ENCODE data around the gene MAP3K4. TPM values are rescaled to one million over a fixed set of nuclear protein-coding genes. Genes with fewer than 3 reads are reported as not detected.
A peak's percentile ranks its signal among the peaks of the same experiment; 100 is the strongest.

MAP3K4 gene
- total and polyA plus RNA-seq, 8 donors: 7.3 to 598 (median 19.4) TPM

DNA sequence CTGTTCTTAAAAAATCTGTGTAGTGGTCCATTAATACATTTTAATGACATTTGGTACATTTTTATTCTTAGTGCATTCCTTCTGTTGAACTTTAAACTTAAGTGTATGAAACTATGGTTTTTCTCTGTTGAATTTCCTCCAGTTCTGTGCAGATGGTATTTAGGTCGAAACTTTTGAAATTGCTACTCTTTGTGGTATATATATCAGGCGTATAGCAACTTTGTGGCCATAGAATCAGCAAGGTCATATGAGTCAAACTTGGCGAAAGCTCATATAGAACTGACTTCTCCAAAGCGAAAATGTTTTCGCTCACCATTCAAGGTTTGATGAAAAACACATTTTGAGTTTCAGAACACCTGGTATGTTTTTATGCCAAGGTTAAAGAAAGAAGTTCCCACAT, 93.7 kb downstream of the MAP3K4 start:
- intact Hi-C loops (cut with DNase I; ENCODE audit: low total_unique reads): no loop called here
- WGBS, 5 donors: 75 to 92% (median 87%) methylated on average over 5 of the region's 5 CpGs
- H3K4me1 ChIP-seq: no peaks in the 10 kb centered on the region
- H3K9me3 ChIP-seq: no peaks in the 10 kb centered on the region
- H3K4me3 ChIP-seq: no peak overlapping the region
- TF ChIP-seq POLR2AphosphoS5 (IDR thresholded peaks at IDR 0.05): no peak
- TF ChIP-seq, protein P1, sequence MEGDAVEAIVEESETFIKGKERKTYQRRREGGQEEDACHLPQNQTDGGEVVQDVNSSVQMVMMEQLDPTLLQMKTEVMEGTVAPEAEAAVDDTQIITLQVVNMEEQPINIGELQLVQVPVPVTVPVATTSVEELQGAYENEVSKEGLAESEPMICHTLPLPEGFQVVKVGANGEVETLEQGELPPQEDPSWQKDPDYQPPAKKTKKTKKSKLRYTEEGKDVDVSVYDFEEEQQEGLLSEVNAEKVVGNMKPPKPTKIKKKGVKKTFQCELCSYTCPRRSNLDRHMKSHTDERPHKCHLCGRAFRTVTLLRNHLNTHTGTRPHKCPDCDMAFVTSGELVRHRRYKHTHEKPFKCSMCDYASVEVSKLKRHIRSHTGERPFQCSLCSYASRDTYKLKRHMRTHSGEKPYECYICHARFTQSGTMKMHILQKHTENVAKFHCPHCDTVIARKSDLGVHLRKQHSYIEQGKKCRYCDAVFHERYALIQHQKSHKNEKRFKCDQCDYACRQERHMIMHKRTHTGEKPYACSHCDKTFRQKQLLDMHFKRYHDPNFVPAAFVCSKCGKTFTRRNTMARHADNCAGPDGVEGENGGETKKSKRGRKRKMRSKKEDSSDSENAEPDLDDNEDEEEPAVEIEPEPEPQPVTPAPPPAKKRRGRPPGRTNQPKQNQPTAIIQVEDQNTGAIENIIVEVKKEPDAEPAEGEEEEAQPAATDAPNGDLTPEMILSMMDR (IDR thresholded peaks at IDR 0.05): no peak
- H3K27ac ChIP-seq: no peak overlapping the region
- no peaks in the 10 kb centered on the region for H3K27me3 ChIP-seq
- peaks cover 35 to 100% (median 100%) of the 10 kb centered on the region in 4 donors for H3K36me3 ChIP-seq
- no peak for DNase-seq

DNA sequence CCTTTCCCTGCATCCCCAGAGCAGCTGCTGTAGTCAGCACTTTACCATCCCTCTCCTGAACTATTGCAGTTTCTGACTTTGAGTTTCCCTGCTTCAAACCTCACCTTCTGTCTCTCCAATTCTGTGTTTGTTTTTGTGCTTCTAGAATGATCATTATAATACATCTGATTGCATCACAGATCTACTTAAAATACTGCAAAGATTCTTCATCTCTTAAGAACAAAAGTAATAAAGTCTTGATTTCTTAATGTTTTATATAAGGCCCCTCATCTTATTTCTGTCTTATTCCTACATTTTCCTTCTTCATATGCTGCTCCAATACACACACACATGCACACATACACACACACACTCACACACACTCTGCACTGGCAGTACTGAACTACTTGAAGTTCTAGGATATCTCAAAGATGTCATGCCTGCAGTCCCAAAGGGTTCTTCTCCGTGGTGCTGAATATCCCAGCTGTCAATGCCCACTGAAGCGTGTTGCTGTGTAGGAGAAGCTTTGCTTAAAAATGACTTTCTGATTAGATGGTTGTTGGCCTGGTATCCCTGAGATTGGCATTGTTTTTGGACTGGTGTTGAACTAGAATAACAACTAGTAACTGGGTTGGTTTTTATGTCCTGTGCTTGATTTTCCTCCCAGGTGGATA, 97.2 kb downstream of the MAP3K4 start:
- Histone ChIP-seq H3K36me3 (peaks cover 5 to 100% (median 98%) of the 10 kb centered on the region in 4 donors), H3K4me1 (no peaks in the 10 kb centered on the region), H3K27ac (no peak overlapping the region), H3K27me3 (no peaks in the 10 kb centered on the region), H3K9me3 (no peaks in the 10 kb centered on the region), H3K4me3 (no peak overlapping the region)
- intact Hi-C loops (cut with DNase I; ENCODE audit: low total_unique reads): no loop called here
- TF ChIP-seq, protein P1 (IDR thresholded peaks at IDR 0.05): no peak
- TF ChIP-seq EP300 (IDR thresholded peaks at IDR 0.05) (no peak), POLR2A (IDR thresholded peaks at IDR 0.05) (no peak), POLR2AphosphoS5 (IDR thresholded peaks at IDR 0.05) (no peak)
- WGBS, 5 donors: 85 to 95% (median 90%) methylated on average over 2 of the region's 2 CpGs
- DNase-seq: no peak

DNA sequence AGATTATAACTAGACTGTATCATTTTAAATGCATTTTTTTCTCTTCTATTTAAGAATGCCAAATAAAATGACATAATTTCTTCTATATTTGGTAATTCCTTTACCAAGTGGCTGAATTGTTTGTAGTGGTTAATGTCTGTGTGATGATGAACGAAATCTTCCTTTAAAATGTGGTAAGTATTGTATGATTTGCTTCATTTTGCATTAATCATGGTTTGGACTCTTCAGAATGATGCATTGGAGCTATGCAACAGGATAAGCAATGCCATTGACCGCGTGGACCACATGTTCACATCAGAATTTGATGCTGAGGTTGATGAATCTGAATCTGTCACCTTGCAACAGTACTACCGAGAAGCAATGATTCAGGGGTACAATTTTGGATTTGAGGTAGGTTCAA, 99.6 kb downstream of the MAP3K4 start:
- no peak overlapping the region for H3K4me3 ChIP-seq
- H3K4me1 ChIP-seq: no peaks in the 10 kb centered on the region
- DNase-seq: no peak
- intact Hi-C loops (cut with DNase I; ENCODE audit: low total_unique reads): no loop called here
- 83 to 95% (median 92%) methylated on average over 4 of the region's 4 CpGs for WGBS, 5 donors
- H3K36me3 ChIP-seq: peaks cover 5 to 97% (median 94%) of the 10 kb centered on the region in 4 donors
- TF ChIP-seq POLR2AphosphoS5 (IDR thresholded peaks at IDR 0.05): no peak
- no peak for TF ChIP-seq EP300 (IDR thresholded peaks at IDR 0.05)
- no peak for TF ChIP-seq POLR2A (IDR thresholded peaks at IDR 0.05)
- TF ChIP-seq, protein P1 (IDR thresholded peaks at IDR 0.05): no peak
- H3K27me3 ChIP-seq: no peaks in the 10 kb centered on the region
- H3K27ac ChIP-seq: no peak overlapping the region
- H3K9me3 ChIP-seq: no peaks in the 10 kb centered on the region

DNA sequence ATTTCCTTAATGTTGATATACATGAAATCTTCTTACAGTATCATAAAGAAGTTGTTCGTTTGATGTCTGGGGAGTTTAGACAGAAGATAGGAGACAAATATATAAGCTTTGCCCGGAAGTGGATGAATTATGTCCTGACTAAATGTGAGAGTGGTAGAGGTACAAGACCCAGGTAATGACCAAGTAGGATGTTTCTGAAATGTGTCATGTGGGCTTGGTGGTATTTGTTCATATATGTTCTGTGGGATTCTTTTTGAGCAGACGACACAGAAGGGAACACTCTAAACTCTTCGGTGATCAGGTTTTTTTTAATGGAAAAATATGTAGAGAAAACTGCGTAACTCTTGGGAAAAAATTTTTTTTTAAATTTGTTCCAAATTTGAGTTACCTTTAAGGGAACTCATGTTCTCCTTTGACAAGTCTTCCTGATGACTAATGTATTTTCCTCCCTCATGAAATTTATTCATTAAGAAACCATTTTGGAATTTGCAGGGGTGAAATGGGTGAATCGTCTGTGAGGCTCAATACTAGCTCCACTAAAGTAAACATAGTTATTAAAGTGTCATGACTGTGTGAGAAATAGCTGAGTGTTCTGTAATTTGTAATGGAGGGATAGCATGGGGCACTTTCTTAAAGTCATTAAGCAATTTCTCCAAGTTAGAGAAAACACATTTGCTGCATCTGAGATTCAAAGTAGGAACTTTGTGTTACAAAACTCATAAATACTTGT, 100.6 kb downstream of the MAP3K4 start:
- 80 to 86% (median 85%) methylated on average over 6 of the region's 6 CpGs for WGBS, 5 donors
- H3K27ac ChIP-seq: no peak overlapping the region
- intact Hi-C loops (cut with DNase I; ENCODE audit: low total_unique reads): no loop called here
- H3K36me3 ChIP-seq: peaks cover 5 to 97% (median 93%) of the 10 kb centered on the region in 4 donors
- H3K9me3 ChIP-seq: no peaks in the 10 kb centered on the region
- no peaks in the 10 kb centered on the region for H3K4me1 ChIP-seq
- TF ChIP-seq, protein P1 (IDR thresholded peaks at IDR 0.05): no peak
- TF ChIP-seq POLR2AphosphoS5 (IDR thresholded peaks at IDR 0.05): peak in 1 of 3 donors; percentile 4
- no peak overlapping the region for H3K4me3 ChIP-seq
- DNase-seq: no peak
- no peaks in the 10 kb centered on the region for H3K27me3 ChIP-seq

All from stomach (tissue), 9 donors.